GM21737 (cell line): Measurements from ENCODE around the gene GMPPA.

Experiments
- ATAC-seq: cut with Tn5 transposase; IDR thresholded peaks from one replicate; pipeline ENCODE4 v1.9.1; 2021; ENCODE audit warnings: mild to moderate bottlenecking, moderate library complexity; ENCODE audit not compliant: unreplicated experiment

The GMPPA gene

DNA sequence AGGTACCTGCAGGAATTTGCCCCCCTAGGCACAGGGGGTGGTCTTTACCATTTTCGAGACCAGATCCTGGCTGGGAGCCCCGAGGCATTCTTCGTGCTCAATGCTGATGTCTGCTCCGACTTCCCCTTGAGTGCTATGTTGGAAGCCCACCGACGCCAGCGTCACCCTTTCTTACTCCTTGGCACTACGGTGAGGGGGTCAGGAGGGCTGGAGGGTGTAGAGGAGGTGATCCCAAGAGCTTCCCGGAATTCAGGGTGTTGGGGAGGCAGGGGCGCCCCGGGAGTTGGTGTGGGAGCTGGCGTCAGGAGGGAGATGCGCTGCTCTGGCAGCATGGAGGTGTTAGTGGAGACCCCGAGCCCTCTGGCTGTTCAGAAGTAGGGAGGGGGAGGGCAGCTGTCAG lies 3.2 kb downstream of the GMPPA start:
- no peak for ATAC-seq

DNA sequence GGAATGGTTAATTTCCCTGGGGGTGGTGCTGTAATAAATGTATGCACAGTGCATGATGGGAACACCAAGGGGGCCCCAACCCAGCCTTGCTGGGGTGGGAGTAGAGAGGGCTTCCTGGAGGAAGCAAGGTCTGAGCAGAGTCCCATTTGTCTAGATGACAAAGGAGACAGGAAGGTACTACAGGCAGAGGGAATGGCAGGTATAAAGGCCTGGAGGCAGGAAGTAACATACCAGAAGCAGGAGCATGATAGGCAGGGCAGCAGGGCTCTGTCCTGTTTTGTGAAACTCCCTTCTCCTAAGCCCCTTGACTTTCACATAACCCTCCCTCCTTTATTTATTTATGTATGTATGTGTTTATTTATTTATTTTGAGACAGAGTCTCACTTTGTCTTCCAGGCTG lies 3.9 kb downstream of the GMPPA start:
- no peak for ATAC-seq

DNA sequence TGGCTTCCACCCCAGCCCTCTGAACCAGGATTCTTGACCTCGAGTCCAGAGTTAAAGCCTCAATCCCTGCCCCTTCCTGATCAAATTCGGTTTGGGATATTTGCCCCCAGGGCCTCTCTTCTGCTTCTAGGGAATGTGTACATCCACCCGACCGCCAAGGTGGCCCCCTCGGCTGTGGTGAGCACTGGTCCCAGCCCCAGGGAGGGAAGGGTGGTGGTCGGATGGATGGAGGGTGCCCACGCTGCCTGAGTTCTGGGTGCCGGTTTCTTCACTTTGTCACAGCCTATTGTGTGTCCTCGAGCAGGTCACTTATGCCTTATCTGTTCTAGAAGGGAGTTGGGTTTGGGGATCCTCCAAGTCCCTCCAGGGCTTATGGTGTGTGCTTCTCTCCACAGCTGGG lies 6.9 kb downstream of the GMPPA start:
- ATAC-seq = no peak

DNA sequence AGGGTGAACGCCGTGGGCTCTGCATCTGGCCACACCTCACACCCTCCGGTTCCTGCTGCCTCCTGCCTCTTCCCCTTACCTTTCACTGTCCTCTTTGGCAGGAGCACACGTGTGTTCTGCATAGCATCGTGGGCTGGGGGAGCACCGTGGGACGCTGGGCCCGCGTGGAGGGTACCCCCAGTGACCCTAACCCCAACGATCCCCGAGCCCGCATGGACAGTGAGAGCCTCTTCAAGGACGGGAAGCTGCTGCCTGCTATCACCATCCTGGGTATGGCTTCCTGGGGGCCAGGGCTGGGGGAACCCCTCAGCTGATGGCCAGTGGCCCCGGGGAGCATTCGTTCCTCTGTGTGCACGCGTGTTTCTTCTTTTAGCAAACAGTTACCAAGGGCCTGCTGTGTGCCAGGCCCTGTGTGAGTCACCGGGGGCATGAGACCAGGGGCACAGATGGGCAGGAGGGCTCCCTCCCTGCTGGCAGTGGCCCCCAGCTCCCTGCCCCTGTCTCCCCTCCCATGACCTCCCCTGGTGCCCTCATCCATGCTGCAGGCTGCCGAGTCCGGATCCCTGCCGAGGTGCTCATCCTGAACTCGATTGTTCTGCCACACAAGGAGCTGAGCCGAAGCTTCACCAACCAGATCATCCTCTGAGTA lies 7.6 kb downstream of the GMPPA start:
- no peak for ATAC-seq

DNA sequence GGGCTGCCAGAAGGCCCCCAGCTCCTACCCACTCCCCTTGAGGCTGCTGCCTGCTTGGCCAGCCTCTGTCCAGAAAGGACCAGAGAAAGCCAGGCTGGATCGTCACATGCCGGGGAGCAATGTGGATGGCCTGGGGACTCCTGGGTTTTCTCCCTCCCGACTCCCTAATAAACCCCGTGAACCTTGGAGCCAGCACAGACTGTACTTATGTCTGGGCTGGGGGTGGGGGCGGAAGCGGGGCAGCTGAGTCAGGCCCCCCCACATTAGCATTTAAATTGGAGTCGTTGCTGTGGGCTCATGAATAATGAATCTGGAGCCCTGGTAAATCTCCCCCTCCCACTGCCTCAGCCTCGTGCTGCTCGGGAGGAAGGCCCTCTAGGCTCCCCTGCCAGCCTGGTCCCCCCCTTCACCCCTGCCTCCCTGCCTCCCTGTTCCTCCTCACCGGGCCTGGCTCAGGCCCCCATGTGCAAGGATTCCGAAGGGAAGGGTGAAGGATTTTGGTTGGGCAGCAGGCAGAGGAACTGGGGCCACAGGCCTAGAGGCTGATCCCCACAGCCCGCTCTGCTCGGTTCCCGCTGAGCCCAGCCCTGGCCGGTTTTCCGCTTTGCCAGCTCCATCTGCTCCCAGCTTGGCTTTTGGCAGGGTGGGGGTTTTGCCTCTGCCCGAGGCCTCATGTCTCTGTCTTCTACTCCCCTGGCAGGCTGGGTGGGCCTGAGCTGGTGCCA lies 8.3 kb downstream of the GMPPA start:
- ATAC-seq = no peak

DNA sequence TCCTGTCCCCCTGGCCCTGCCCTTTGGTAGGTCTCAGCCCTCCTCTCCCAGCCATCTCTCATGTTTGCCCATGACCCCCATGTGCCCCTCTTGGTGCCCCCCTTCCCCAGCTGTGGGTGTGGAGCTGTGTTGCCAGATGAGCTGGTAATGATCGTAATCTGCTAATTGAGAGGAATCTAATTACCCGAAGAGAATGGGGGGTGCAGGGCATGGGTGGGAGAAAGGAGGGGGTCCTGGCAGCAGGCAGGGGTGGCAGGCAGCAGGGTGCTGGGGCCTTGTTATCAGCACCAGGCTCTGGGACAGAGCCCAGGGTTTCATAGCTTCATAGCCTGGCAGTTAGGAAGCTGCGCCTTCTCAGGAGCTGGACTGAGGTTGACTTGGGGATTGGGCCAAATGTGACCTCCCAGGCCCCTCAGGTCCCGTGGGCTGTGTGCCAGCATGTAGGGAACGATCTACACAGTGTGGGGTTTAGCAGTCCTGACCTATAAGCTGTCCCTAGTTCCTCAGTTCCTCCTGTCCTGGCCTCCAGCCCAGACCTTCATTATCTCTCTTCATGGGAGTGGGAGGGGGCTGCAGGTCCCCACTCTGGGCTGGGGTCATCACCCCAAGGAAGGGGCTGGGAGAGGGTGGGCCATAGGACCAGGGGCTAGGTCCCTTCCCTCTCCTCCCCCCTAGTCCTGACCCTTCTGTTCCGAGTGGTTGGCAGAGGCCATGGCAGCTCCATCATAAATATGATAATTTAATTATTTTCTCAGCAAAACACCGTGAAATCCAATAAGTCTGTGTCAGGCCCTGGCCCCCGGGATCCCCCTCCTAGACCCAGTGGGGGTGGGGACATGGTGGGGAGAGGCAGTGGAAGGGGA lies 9.1 kb downstream of the GMPPA start:
- no peak for ATAC-seq

DNA sequence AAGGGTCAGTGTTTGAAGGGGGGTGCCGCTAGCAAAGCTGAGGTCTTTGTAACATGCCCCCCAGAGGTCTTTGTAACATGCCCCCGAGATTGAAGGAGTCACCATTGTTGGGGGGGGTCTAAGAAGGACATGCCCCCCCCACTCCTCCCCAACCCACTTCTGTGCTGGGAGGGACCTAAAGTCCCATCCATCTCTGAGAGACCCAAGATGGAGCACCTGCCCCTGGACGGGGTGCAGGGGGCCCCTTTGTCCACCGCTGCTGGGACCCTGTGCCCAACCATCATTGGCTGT lies 9.7 kb downstream of the GMPPA start:
- ATAC-seq = no peak

DNA sequence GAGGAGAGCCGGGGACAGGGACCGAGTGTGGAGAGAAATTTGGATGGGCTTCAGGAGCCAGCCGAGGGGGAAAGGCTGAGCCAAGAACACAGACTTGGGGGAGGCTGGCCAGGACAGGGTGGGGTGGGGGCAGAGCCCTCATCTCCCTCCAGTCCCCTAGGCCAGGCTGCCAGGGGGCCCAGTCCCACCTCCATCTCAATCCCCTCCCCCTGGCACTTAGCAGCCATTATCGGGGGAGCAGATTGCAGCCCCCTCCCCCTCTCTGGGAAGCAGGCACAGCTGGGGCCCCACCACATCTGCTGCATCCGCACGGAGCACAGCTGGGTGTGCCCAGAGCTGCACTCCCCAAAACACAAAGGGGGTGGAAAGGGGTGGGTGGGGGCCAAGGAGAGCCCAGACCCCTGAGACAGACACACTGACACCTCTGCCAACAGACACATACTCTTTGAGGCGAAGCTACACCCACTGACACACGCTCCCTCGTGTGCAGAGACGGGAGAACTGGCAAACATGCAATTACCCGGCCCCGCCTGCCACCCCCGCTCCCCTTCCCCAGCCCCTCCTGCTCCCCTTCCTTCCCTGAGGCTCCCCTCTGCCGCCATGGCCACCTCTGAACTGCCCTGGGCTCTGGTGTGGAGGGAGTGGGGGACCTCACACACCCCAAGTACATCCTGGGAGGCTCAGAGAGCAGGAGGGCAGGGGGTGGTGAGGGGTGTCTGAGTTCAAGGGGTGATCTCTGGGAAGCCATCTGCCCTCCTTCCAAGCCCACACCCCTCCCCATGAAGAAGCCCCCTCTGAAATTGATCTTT lies 10.5 kb downstream of the GMPPA start:
- peak; percentile 8 for ATAC-seq

DNA sequence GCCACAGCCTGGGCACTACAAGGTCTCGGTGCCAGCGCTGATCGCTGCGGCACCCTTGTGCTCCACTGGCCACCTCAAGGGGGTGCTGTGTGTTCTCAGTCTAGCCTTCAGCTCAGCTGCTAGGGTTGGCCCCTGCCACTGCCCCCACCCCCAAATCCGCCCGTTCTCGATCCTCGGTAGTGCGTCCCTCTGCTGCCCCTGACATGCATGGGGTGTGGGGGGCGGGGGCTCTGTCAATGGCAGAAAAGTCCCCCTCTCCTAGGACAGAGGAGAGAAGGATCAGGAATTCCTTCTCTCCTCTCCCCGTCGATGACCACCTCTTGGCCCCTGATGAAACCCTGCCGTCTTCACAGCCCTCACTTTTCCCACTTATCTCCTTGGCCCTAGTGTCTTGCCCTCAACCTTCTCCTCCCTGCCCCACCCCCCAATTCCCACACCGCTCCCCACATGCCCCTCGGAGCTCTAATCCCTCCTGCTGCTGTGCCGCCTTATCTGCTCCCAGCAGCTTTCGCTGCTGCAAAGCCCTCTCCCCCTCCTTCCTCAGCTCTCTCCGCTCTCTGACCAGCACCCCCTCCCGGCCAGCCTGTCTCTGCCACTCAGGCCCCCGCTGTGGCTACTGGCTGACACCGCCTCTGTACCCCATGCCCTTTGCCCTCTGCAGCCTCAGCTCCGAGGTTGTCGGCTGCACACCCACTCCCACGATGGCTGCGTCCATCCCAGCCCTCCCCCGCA lies 11.3 kb downstream of the GMPPA start:
- ATAC-seq = peak; percentile 60

DNA sequence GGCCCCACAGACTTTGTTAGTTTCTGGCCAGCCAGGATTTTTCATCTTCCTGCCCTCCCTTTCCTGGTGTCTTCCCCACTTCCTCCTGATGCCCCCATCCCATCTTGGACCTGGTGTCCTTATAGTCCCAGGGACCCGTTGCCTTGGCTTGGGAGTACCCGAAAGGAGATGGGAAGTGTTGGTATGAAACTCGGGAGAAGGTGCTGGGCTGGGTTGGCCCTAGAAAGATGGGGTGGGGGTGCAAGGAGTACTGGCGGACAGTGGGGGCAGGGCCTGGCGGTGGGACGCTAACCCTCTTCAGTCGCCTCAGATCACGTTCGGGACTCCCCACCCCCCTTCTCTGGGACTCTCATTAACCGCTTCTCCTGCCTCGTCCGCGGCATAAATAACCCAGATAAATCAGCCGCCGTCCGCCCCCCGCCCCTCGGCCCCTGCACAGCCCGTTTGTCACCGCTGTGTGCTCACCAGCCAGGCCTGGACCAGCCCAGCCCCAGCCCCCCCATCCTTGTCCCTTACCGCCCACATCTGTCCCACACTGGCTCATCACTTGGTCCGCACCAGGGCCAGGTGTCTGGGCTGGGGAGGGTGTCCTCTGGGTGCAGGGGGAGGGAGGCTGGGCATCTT lies 11.9 kb downstream of the GMPPA start:
- no peak for ATAC-seq

DNA sequence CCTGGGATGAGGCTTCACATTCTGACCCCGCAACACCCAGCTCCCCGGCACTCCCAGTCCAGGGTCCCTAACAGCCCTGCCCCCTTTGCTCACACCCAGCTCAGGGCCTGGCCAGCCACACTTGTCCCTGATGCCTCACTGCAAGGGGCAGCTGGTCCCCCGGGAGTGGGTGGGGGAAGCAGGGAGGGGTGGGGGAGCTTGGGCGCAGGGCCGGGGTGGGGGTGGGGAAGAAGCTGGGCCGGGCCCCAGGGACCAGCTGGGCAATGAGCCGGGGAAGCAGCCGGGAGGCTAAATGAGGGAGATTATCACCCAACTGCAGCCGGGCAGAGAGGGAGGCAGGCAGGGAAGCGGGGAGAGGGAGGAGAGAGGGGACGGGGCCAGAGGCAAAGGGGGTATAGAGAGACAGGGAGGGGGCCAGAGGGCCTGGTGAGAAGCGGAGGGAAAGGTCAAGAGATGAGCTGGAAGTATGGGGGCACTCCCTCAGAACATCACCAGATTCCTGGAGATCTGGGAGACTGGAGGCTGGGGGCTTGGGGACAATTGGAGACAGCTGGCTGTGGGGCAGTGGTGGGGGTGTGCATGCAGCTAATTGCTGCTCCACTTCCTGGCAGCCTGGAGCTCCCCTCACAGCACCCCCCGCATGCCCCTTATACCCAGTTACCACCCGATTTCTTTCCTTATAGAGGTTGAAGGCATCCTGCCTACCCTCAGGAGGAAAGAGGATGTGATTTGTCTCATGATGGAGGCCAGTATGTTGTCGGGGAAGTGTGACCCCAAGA lies 13.0 kb downstream of the GMPPA start:
- ATAC-seq = no peak

DNA sequence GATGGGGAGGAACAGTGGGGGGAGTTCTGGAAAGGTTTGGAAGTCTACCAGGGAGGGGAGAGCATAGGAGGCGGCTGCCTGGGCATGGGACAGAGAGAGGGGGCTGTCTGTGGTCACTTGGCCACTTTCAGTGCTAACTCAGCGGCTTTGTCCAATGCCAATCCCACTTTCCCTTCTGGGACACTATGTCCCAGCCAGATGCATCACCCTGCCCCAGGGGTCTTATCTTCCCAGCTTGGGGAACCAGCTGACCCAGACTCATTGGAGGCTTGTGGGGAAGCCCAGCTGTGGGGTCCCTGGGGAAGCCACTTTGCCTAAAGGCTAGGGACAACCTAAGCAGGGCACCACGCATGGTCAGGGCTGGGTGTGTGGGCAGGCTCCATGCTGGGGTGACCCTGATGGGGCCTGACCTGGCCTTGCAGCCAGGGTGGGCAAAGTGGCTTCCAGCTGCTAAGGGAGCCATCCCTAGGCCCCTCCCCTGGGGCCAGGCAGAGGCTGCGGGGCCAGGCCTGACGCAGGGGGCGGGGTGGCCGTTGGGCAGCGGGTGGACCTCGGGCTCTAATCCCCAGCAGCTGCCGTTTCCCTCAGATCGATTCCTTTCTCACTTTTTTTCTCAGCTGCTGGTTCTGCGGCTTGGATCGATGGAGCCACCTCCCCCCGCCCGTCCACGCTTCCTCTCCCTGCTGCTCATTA lies 14.0 kb downstream of the GMPPA start:
- no peak for ATAC-seq

DNA sequence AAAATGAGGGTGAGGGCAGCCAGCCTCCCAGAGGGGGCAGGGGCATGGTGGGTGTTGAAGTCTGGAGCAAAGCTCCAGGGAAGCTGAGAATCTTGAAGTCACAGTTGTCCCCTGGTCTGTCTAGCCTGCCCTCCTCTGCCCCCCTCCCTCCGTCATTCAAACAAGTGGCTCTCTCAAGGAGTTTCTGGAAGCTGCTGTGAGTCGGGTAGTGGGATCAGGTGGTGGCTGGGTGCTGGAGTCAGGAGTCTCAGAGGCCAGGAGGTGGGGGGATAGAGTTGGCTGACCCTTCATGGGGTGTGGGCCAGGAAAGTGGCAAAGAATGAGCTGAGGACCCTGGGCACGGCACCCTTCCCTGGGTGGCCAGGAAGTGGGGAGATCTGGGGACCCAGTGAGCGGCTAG lies 15.1 kb downstream of the GMPPA start:
- no peak for ATAC-seq

DNA sequence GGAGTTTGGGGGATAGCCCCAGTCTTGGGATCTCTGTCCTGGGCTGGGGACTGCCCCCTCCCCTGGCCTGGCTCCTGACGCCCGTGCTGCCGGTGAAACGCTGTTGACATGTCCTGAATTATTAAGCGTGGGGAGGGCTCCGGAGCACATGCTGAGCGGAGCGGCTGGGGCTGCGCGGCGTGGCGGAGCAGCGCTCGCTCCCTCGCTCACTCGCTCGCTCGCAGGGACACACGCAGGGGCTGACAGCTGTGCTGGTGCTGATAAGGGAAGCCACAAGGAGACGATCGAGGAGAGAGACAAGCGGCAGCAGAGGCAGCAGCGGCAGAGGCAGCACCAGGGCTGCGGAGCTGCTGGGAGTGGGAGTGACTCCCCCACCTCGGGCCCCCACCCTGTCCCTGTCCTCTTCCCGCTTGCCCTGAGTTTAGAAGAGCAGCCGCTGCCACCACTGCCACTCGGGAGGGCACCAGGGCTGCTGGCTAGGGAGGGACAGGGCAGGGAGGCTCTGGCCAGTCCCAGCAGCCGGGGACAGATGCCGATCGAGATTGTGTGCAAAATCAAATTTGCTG lies 15.6 kb downstream of the GMPPA start, which contains the start of gene ASIC4:
Gene ASIC4 (plus strand): TSS at position 287 of the 566 bp plus-strand sequence. CDS start 243 bp downstream, at position 530.
- no peak for ATAC-seq

DNA sequence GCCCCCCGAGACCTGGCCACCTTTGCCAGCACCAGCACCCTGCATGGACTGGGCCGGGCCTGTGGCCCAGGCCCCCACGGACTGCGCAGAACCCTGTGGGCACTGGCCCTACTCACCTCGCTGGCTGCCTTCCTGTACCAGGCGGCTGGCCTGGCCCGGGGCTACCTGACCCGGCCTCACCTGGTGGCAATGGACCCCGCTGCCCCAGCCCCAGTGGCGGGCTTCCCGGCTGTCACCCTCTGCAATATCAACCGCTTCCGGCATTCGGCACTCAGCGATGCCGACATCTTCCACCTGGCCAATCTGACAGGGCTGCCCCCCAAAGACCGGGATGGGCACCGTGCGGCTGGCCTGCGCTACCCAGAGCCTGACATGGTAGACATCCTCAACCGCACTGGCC lies 16.1 kb downstream of the GMPPA start:
- no peak for ATAC-seq

DNA sequence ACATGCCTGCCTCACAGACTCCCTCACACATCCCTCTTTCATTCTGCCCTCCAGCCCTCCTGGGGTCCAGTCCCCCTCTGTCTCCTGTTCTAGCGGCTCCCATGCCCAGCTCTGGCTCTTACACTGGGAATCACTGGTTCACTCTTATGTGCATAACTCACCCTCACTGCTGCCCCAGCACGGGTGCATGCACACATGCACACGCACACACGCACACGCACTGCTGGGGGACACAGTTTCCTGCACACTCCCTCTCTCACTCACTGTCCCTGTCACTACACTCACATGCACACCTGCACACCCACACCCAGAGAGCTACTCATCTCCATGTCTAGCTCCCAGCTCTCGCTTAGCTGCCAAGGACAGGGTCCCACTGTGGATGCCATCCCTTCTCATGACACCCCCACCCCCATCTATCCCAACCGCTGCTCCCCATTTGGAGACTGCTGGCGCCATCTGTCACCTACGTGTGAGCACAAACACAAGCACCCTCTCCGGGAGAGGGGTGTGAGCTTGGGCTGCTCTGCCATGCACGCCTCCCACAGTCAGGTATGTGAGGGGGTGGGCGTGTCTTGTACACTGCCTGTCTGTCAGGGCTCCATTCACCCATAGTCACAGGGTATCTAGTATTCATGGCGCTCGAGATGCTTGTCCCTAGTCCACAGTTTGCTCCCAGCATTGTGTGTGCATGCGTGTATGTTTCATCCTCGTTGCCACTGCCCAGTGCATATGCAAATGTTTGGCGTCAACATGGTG lies 17.4 kb downstream of the GMPPA start:
- no peak for ATAC-seq

DNA sequence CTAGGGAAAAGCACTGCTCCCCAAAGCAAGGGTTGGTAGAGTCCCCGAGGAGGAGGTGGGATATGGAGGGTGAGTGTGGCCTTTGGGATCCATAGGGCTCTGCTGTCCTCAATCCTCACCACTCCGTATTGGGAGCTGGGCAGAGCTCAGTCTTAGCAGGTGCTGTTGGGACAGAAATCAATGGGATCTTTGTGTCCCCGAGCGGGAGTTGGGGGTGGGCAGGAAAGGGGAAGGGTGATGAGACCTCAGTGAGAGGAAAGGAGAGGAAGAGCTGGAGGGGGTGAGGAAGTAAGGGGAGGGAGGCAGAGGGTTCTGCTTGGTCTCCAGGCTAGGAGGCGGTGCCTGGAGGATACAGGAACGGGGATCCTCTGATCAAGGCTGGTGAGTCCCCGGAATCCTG lies 18.2 kb downstream of the GMPPA start:
- ATAC-seq = no peak
